Amniotic stem cell (primary cell): ENCODE measurements around the gene TCF12.

ENCODE experiments used
- DNase-seq: peaks from one replicate; lab custom pipeline; 2025; lab: John Stamatoyannopoulos, UW

TCF12 gene

DNA sequence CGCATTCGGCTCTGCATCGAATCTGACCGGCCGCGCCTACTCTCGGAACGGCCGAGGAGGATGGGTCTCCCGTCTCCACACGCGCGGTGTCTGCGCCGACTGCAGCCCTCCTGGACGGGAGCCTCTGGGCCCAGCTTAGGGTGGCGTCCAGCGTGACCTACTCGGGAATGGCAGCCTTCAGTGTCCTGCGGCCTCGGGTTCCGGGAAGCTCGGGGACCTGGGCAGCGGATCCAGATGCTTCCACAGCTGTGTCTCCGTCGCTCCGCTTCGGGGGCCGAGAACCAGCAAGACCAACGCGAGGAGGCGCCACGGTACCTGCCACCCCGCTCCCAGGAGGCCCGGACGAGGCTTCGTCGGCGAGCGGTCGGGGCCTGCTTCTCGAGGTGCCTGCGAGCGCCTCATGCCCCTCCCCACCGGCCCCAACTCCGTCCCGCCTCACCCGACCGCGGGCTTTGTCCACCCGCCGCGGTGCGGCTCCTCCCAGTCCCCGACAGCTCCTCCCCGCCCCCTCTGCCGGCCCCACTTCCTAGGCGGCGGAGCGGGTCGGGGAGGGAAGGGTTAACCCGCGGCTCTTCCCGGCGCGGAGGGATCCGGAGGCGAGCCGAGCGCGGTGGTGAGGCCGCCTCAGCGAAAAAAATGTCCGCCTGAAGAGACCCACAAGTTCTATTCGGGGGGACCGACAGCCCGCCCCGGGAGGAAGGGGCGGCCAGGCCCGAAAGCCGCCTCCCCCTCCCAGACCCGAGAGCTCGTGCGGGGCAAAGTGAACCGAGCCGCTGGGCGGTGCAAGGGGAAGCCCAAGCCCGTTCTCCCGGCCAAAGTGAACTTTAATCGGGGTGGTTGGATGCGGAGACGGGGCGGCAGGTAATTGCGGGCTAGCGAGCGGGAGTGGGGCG, at the start of gene TCF12:
TCF12 (plus strand) TSS at position 599 of the 893 bp plus-strand sequence. CDS start 1,270 bp downstream, outside the sequence.
- DNase-seq: peak; percentile 94

DNA sequence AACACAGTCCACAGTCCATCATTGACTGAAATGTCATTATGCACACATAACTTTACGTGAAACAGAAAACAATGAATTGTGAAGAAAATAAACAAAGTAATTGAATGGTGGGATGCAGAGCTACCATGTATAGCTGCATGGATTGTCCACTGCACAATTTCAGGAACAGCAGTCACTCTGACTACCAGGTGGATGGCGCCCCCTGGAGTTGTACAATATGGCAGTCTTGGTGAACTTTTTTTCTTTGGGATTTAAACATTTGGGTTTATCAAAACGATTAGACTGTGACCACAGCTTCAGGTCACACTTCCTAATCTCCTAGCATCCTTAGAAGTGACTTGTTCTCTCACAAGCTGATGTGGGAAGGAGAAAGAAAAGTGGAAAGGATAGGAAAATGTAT, 48.9 kb upstream of the TCF12 start:
- no peak for DNase-seq

DNA sequence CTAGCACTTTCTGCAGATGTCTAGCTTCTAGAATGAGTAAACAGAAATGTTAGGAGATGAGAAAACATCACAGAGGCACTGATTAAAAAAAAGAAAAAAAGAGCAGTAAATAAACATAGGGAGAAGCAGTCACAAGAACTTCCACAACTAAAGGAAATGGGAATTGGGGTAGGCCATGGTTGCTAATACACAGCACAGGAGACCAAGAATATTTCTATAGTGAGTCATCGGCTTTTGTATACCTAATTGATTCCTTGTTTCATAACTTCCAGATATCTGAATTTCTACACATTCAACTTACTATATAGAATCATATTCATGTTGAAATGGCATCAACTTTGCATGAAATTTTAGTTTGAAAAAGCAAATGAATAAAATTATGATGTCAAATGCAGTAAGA, 47.3 kb upstream of the TCF12 start:
- DNase-seq: peak; percentile 6

DNA sequence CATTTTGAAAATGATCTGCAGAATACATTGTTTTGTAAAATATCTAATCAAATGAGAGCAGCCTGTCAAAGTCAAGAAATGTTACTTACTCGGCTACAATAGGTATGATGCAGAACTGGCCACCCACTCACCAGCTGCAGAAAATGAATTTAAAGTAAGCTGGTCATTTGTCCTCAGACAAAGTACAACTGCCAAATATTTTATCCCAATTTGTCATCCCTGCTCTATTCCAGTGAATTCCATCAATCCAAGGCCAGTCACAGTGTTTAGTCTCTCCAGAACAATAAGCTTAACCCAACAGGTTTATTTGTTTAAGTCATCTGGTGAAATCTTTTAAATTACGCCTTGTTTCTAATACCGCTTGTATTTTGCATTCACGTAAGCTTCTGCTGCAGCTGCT, 46.6 kb upstream of the TCF12 start:
- DNase-seq: no peak

DNA sequence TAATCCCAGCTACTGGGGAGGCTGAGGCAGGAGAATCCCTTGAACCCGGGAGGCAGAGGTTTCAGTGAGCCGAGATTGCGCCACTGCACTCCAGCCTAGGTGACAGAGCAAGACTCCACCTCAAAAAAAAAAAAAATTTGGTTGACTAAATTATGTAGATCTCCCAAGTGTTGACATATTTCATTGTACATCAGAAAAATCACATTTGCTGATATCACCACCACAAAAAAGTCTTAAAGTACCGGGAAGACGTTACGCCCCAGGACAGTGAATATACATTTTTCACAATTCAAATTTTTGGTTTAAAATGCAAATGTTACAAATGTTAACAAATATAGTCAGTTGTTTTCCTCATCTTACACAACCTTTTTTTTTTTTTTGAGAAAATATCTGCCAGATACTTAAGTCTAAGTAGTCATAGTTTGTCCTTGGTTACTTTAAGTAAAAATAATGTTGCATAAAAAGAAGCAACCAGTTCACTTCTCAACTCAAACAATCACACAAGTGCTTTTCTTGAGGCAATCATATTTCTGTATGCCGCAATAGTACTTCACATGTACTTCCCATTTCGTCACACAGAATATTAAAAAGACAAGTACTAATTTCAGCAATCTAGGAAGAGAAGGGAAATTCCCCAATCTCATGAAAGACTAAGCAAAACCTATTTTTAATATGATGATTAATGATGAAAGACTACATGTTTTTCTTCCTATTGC, 41.0 kb upstream of the TCF12 start:
- DNase-seq: no peak

DNA sequence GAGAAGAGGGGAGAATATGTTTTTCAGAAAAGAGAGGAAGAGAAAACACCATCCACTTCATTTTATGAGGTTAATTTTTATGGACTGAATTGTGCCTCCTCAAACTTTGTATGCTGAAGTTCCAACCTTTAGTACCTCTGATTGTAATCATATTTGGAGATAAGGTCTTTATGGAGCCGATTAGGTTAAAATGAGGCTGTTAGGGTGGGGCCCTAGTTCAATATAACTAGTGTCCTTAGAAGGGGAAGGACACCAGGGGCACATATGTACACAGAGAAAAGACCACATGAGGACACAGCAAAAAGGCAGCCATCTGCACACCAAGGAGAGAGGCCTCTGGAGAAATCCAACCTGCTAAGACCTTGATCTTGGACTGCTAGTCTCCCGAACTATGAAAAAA, 38.9 kb upstream of the TCF12 start:
- DNase-seq: no peak

DNA sequence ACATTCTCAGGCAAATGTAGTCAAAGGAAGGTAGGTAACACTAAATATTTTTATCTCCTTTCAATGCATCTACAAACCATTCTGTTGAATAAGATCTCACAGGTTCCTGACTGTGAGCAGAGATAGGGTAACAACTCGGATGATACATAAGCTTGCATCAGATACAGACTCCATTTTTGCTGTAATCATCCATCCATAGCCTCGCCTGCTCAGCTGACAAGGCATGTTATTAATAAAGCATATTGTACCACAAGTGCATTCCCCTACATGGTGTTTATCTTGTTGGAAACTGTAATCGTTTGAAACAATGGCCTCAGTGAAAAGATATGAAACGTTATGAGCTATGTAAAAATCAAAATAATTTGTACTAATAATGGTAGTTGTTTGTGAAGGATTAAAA, 35.4 kb upstream of the TCF12 start:
- DNase-seq: no peak

DNA sequence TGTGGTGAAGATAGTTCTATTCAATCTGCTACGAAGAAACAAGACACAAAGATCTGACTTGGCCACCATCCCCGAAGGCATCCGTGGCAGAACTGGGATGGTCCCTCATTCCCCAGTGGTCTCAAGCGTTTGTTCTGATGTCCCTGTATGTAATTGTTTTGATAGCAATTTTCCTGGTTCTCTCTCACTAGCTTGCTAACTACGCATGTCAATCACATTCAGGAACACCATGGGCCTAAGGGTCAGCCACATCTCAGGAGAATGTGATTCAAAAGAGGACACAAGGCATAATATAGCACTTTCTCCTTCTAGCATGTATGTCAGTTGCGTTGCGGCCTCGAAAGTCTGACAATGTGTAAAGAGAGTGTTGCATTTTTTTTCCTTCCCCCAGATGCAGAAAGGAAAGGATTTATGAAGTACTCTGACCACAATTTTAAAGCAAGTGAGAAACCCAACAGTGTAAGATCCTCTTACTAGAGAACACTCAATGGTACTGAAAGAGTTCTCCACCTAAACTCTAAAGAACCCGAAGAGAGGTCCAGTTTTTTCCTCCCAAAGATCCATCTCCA, 32.0 kb upstream of the TCF12 start:
- no peak for DNase-seq

DNA sequence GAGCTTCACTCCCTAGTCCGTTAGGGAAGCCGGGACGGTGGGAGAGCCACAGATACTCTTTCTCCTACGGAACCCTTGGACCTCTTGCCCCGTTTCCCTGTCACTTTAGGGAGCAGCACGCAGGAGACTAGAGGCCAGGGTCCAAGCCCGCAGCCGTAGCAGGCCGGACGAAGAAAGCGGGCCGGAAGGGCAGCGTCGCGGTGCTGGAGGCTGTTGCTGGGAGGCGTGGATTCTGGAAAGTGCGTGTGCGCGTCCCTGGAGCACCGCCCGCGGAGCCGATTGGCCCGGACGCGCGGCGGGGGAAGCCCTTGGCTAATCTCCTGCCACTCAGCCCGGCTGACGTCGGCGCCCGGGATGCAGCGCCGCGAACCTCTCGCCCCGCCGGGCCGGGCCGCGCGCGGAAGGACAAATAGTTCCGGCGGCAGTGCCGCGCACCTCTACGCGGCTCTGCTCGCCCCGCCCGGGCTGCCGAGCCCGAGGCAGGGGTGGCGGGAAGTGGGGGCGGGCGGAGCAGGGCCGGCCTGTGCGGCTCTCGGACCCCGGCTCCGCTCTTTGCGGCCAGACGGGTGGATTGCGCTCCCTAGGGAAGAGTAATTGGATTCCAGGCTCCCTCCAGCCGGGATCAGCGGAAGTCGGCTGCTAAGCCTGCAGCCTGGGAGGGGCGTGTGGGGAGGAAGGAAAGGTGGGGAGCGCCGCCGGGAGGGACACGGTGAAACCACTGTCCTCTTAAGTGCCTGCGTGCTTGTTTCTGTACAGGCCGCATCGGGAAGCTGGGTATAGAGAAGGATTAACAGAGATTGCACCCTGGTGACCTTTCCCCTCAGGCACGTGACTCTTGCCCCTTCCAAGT, 31.3 kb upstream of the TCF12 start:
- DNase-seq: peak; percentile 90

DNA sequence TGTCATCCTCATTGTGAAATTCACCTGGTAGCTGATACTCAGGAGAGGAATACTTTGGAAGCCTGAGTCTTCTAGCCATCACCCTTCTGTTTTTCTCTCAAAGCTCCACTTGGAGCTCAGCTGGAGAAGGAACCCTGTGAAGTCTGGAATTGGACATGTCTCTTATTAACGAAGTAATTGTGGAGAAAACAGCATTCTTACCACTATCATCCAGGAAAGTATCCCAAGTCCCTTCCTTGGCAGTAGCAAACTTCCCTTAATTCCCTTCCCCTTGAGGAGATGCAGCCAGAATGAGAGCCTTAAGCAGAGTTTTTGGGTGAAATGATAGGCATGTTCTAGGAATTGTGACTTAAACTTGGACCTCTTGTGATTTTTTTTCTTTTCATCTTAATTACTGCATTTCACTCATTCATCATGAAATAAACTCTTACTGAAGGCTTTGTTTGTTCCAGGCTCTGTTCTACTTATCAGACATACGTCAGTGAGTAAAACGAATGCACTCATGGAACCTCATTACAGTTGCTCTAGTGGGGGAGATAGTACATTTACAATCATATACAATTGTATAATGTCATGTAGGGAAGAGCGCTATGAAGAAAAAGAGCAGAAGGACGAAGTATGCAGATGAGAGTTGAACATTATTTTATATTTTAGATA, 30.5 kb upstream of the TCF12 start:
- DNase-seq: no peak

DNA sequence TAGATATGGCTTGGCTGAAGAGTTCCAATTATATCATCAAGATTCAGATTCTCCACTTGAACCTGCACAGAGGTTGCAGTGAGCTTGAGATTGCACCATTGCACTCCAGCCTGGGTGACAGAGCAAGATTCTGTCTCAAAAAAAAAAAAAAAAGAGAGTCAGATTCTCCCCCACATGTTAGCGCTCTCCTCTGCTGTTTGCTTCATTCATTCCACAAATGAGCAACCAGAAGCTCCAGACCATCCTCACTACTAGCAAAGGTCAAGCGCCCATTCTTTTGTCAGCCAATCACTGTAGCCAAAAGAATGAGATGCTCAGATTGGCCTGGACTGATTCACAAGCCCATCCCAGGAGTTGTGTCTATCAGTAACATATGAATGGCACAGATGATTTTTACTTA, 28.4 kb upstream of the TCF12 start:
- no peak for DNase-seq

DNA sequence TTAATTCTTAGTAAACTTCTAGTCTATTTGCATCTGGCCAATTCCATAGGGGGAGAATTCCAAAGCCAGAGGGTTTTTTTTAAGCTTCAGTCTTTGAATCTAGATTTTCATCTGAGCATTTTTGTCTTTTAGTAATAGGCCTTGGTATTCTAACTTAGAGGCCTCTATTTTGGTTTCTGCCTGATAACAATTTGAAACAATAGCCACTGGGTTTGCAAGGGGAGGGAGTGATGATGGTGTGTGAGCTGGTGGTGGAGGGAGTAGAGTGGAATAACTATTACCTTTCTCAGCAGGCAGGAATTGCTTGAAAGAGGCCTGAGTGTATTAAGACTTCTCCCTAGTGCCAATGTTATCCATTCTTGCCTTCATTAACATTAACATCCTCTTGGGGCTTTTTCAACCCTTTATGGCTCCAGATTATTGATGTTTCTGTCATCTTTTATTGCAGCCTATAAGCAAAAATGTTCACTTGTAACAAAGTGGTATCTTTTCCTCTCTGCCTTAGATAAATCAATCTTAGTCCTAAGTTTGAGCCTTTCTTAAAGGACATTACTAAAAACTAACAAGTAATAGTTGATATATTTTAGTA, 26.5 kb upstream of the TCF12 start:
- DNase-seq: no peak

DNA sequence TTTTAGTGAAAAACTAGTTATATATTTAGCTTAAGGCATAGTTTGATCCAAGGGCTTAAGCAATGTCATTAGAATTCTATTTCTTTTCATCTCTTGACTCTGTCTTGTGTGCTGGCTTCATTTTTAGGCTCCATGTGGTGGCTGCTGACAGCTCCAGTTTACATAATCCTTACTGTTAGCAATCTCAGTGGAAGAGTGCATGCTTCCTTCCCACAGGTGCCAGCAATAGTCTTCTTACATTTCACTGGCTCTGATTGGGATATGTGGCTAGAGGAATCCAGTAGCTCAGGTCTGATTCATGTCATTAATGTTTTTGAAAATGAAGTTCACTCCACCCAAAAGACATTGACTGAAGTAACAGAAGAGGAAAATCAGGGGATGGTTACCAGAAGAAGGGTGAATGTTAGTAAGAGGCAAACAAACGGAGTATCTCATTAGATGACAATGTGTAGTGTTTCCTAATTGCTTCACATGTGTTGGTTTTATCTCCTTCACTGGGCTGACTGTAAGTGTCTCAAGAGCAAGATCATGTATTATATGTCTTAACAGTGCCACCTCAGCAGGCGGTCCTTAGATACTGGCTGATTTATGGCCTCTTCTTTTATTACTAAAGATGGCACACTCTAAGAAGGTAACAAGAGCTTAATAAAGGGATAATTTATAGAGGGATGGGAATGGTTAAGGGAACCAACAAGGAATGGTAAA, 25.6 kb upstream of the TCF12 start:
- no peak for DNase-seq

DNA sequence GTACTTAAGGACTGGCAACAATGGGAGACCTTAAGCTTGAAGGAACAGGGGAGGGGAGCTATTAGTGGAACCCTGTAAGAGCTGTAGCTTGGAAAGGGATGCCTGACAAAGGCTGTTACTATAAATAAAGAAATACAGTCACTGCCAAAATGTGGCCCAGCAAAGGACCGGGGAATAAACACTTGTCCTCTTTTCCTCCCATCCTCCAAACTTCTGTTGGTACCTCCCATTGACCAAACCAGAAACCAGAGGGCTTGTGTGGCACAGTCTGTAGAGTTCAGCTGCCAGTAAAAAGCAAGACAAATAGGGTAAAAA, 25.1 kb upstream of the TCF12 start:
- no peak for DNase-seq

DNA sequence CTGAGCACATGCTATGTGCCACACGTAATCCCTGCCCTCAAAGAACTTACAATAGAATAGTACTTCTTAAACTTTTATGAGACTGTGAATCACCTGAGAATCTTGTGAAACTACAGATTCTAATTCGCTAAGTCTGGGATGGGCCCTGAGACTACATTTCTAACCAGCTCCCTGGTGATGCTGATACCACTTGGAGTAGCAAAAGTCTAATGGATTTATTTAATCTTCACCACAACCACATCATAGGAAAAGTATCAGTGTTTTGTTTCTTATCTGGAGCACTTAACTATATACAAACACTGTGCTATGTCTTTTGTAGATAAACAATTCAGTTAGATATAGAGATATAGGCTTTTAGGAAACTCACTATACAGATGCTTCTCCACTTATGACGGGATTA, 23.8 kb upstream of the TCF12 start:
- no peak for DNase-seq

DNA sequence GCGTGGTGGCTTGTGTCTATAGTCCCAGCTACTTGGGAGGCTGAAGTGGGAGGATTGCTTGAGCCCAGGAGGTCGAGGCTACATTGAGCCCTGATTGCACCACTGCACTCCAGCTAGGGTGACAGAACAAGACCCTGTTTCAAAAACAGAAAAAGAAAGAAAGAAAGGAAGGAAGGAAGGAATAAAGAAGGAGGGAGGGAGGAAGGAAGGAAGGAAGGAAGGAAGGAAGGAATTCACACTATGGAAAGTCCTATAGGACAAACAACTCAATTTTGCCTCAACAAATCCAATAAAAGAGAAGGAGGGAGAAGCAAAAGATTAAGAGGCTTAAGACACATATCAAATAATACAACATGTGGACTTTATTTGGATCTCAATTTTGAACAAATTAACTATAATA, 16.5 kb upstream of the TCF12 start:
- no peak for DNase-seq

DNA sequence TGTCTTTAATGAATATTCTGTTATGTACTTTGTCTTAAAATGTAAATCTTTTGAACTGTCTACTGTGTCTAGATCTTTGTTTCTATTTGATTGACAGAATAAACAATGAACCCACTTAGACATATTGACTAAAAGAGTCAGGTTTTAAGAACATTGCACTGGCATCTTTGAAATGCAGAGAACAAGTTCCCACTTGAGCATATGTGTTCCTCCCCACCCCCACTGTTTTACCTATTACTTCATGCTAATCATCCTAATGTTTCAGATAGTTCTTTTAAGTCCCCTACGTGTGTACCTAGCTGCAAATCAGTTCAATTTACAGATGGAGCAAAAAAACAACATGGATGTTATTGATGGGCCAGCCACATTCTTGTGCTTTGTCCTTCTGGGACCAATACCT, 11.7 kb upstream of the TCF12 start:
- no peak for DNase-seq

DNA sequence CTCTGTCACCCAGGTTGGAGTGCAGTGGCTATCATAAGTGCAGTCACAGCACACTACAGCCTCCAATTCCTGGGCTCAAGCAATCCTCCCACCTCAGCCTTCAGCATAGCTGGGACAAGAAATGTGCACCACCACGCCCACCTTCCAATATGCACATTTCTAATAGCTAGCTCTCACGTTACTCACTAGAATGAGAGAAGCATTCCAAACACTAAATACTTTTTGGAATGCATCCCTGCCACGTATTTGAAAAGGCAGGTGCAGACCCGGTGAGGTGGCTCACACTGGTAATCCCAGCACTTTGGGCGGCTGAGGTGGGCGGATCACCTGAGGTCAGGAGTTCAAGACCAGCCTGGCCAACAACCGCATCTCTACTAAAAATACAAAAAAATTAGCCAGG, 7.6 kb upstream of the TCF12 start:
- DNase-seq: no peak

DNA sequence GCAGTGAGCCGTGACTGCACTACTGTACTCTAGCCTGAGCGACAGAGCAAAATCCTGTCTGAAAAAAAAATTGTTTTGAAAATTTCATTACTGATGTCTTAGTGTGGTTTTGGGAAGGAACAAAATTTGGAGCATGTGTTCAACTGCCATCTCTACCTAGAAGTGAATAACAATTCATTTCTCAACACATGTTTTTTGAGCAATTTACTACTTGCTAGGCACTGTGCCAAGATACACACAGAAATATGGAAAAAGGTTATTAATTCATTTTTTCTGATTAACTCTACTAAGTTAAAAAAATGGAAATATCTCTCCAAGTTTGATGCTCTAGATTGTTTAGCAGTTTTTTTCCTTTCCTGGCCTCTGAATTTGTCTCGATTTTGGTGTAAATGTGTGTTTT, 5.2 kb upstream of the TCF12 start:
- DNase-seq: no peak

DNA sequence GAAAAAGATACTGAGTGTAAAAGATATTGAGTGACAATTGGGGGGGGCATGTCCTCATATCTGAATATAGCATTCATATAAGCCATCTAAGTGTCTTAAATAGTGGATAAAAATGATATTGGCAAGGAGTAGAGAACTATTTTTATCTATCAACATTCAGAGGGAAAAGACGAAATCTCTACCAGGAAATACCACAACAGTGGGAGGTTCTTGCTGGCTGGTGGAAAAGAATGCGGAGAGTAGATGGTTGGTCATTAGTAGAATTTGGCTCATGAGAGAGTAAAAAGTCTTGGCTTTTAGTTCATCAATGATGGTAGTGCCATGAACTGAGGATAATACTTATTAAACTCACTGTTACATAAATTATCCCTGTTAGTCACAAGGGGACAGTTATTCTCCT, 4.8 kb upstream of the TCF12 start:
- DNase-seq: no peak

DNA sequence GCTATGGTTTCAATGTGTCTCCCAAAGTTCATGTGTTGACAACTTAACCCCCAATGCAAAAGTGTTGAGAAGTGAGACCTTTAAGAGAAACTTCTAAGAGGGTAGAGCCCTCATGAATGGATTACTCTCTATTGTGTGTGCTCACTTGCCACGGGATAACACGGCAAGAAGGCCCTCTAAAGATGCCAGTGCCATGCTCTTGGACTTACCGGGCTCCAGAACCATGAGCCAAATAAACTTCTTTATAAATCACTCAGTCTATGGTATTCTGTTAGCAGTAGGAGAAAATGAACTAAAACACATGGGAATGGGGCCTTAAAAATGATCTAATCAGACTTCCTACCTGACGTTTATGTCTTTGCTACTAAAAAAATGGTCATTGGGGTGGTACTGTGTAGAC, 2.6 kb upstream of the TCF12 start:
- DNase-seq: no peak
